A549 (cell line): ENCODE data around the gene UBE3C. TPM values are rescaled to one million over a fixed set of nuclear protein-coding genes. Genes with fewer than 3 reads are reported as not detected.

ENCODE experiments used
- ATAC-seq, 2 experiments: fragments of 200-7000 bp in 1 of 2; fragments of >200 bp in 1 of 2; cut with Nextera tagmentation in 1 of 2; cut with Tn5 transposase in 1 of 2; 3 replicates each; pipeline versions ENCODE4 v1.8.0 to v1.9.1; 2018 to 2020; ENCODE audit warnings: mild to moderate bottlenecking in 1 of 2, moderate library complexity in 1 of 2
- CTCF ChIA-PET: fragments of 300-600 bp; sonication (Branson Sonifier 250); formaldehyde crosslinking; extraction: SDS; loops from one replicate; lab custom pipeline; 2021; ENCODE audit warnings: antibody characterized with exemption, inconsistent platforms; lab: Yijun Ruan, JAX
- POLR2A ChIA-PET: fragments of 350-600 bp; formaldehyde crosslinking; extraction: SDS; loops from one replicate; lab custom pipeline; 2021; ENCODE audit warnings: antibody characterized with exemption, inconsistent platforms; lab: Yijun Ruan, JAX
- DNase-seq, 2 experiments: peaks; one replicate each; pipeline versions ENCODE4 v3.0.0 to v3.0.0-alpha.2; 2011 to 2016; ENCODE audit warnings: low read depth in 1 of 2, low spot score in 1 of 2
- FAIRE-seq: peaks from 2 replicates; lab custom pipeline; 2011; peaks lifted over from hg19 to GRCh38; lab: Jason Lieb, UNC
- H3K27ac ChIP-seq, 2 experiments: fragments of >200 bp; sonication (Bioruptor Twin); formaldehyde crosslinking; 3 replicates each; pipeline ENCODE4 v1.5.1; 2016 to 2017
- H3K4me1 ChIP-seq: fragments of >200 bp; sonication (Bioruptor Twin); formaldehyde crosslinking; 3 replicates; pipeline ENCODE4 v1.6.1; 2016
- H3K4me2 ChIP-seq: fragments of >200 bp; sonication (Bioruptor Twin); formaldehyde crosslinking; 3 replicates; pipeline ENCODE4 v1.6.1; 2016
- H3K4me3 ChIP-seq: fragments of >200 bp; sonication (Bioruptor Twin); formaldehyde crosslinking; 3 replicates; pipeline ENCODE4 v1.5.1; 2016
- H3K9me3 ChIP-seq: fragments of >200 bp; sonication (Bioruptor Twin); formaldehyde crosslinking; 3 replicates; pipeline ENCODE4 v1.6.1; 2016
- CBX8 ChIP-seq: fragments of 200-600 bp; sonication (generic); IDR thresholded peaks from 2 replicates; pipeline ENCODE4 v1.6.1; 2016
- CEBPB ChIP-seq, 2 experiments: fragments of >200 bp in 1 of 2; sonication (Bioruptor Twin) in 1 of 2; formaldehyde crosslinking in 1 of 2; IDR thresholded peaks; 2 replicates each; pipeline ENCODE4 v1.6.1; 2012 to 2016
- CHD4 ChIP-seq: fragments of 200-600 bp; sonication (generic); IDR thresholded peaks from 2 replicates; pipeline ENCODE4 v1.6.1; 2016; ENCODE audit warnings: antibody characterized with exemption, mild to moderate bottlenecking, borderline replicate concordance
- ESRRA ChIP-seq: fragments of 150-350 bp; IDR thresholded peaks from 2 replicates; pipeline ENCODE4 v1.6.1; 2014; ENCODE audit warnings: mild to moderate bottlenecking, low read length, borderline replicate concordance
- FOSL2 ChIP-seq, 2 experiments: fragments of 450-650 bp in 1 of 2; fragments of >200 bp in 1 of 2; sonication (Bioruptor Twin) in 1 of 2; formaldehyde crosslinking; IDR thresholded peaks; 2 replicates each; pipeline versions ENCODE4 v1.5.0 to v1.6.1; 2016 to 2020; ENCODE audit warnings: mild to moderate bottlenecking in 1 of 2, moderate library complexity in 1 of 2
- HOXA7 ChIP-seq: fragments of 250-450 bp; sonication (Bioruptor Pico); IDR thresholded peaks from 2 replicates; pipeline ENCODE4 v1.5.0; 2020; ENCODE audit warnings: mild to moderate bottlenecking, moderate library complexity
- JUN ChIP-seq, 2 experiments: fragments of >200 bp; sonication (Bioruptor Twin); formaldehyde crosslinking; IDR thresholded peaks; 2 replicates in 1 of 2; 3 replicates in 1 of 2; pipeline ENCODE4 v1.6.1; 2016 to 2017
- KDM5A ChIP-seq: fragments of 200-600 bp; sonication (generic); IDR thresholded peaks from 2 replicates; pipeline ENCODE4 v1.6.1; 2016; ENCODE audit warnings: antibody characterized with exemption, mild to moderate bottlenecking
- MYC ChIP-seq: IDR thresholded peaks from 2 replicates; pipeline ENCODE4 v1.6.1; 2012; ENCODE audit warnings: mild to moderate bottlenecking, inconsistent platforms, low read length, improper control_type of control experiment, borderline replicate concordance
- NPAS2 ChIP-seq: fragments of 250-450 bp; sonication (Bioruptor Pico); IDR thresholded peaks from 2 replicates; pipeline ENCODE4 v1.8.0; 2022; ENCODE audit warnings: mild to moderate bottlenecking, moderate library complexity, borderline replicate concordance
- NR3C1 ChIP-seq: fragments of >200 bp; sonication (Bioruptor Twin); formaldehyde crosslinking; IDR thresholded peaks from 3 replicates; pipeline ENCODE4 v1.6.1; 2017
- POLR2AphosphoS2 ChIP-seq: conservative IDR thresholded peaks from 2 replicates; pipeline ENCODE4 v1.6.1; 2012; ENCODE audit warnings: low read length, improper control_type of control experiment, inconsistent platforms
- RNF2 ChIP-seq: fragments of 200-600 bp; sonication (generic); IDR thresholded peaks from 2 replicates; pipeline ENCODE4 v1.6.1; 2016; ENCODE audit warnings: low read depth, mild to moderate bottlenecking, antibody characterized with exemption, moderate library complexity, borderline replicate concordance
- ZNF302 ChIP-seq: fragments of 250-450 bp; sonication (Bioruptor Pico); IDR thresholded peaks from 2 replicates; pipeline ENCODE4 v1.9.0; 2021; ENCODE audit warnings: inconsistent platforms, mild to moderate bottlenecking, moderate library complexity
- WGBS: methylation state at CpG from one replicate; pipeline ENCODE4 v1.1.6; 2017; ENCODE audit errors: missing lambda C conversion rate; 5-methylcytosine and 5-hydroxymethylcytosine counted together
- polyA plus RNA-seq, 4 experiments: library from polyadenylated mRNA; depleted of rRNA in 3 of 4; stranded (reverse); fragments of >200 nt; fragmentation: RNase III in 1 of 4; extraction: RNeasy Plus Mini Kit Qiagen cat#74134 plus additional on column Dnase treatment in 1 of 4; gene quantifications; 2 replicates in 3 of 4; 3 replicates in 1 of 4; pipeline ENCODE4 v1.2.3, GENCODE V29; 2011 to 2017
- TF ChIP-seq, protein P1 (sequence below): fragments of 250-450 bp; sonication (Bioruptor Pico); IDR thresholded peaks from 2 replicates; pipeline ENCODE4 v1.5.0; 2020; ENCODE audit warnings: low read depth, mild to moderate bottlenecking, moderate library complexity
- TF ChIP-seq, protein P2 (sequence below): fragments of >200 bp; sonication (Bioruptor Twin); formaldehyde crosslinking; IDR thresholded peaks from 3 replicates; pipeline ENCODE4 v1.5.1; 2016
- TF ChIP-seq, protein P3 (sequence below): IDR thresholded peaks from 2 replicates; pipeline ENCODE4 v1.6.1; 2012

The UBE3C gene
- polyA plus RNA-seq, 2 of the 4 experiments (the other 2 are of a cell fraction), result 52.1 to 73.2 TPM

DNA sequence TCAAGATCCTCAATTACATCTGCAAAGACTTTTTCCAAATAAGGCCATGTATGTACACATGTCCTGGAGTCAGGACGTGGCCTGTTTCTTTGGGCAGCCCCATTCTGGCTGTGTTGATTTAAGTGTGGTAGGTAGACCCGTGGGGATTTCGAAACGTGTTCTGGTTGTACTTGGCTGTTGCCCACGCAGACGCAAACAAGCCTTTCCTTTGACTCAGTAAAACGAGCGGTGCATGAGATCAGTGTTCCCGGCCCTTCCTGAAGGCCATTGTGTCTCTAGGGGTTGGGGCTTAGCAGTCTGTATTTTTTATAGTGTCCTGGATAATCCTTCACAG lies 133.2 kb downstream of the UBE3C start:
- CTCF ChIA-PET, result interaction anchor here (0.5 to 4.6 kb wide), 10 partner anchors 10 to 102 kb away, joined by 3 to 53 read pairs (median 5); partner anchors contain the start of gene DNAJB6
- Histone ChIP-seq H3K4me1 (peaks cover 20% of the 10 kb centered on the region; the same call in 2 of the 3 replicates), H3K4me2 (no peak overlapping the region), H3K9me3 (no peaks in the 10 kb centered on the region), H3K4me3 (no peak overlapping the region), H3K27ac (peak overlapping the region; percentile 42 to 59; a peak in 2 of 6 replicates)
- no peak for TF ChIP-seq CHD4
- TF ChIP-seq CEBPB (IDR thresholded peaks at IDR 0.05), result peak in 1 of 2 experiments; percentile 25; a peak in 1 of 4 replicates
- TF ChIP-seq NPAS2 (CRISPR knock-in tag), result no peak
- ATAC-seq, result peak; percentile 19 to 21; a peak in 5 of 6 replicates
- WGBS, result 46% methylated on average over 9 of the region's 9 CpGs
- POLR2A ChIA-PET, result interaction anchor here (1.2 kb wide), 1 partner anchor 28 kb away, joined by 4 read pairs; no protein-coding TSS in a partner anchor
- DNase-seq, result peak in 1 of 2 experiments; percentile 64
- FAIRE-seq, result no peak

GRCh38 chr7:157272351-157273207 lies 133.9 kb downstream of the UBE3C start:
- ATAC-seq, result peak; percentile 11 to 26; a peak in 3 of 6 replicates
- ChIA-PET CTCF (interaction anchor here (0.5 to 4.6 kb wide), 36 partner anchors 8 to 306 kb away, joined by 3 to 53 read pairs (median 7); partner anchors contain the start of gene DNAJB6), POLR2A (interaction anchor here (1.2 kb wide), 1 partner anchor 27 kb away, joined by 4 read pairs; no protein-coding TSS in a partner anchor)
- Histone ChIP-seq H3K9me3 (no peaks in the 10 kb centered on the region), H3K4me1 (peaks cover 20% of the 10 kb centered on the region; the same call in 2 of the 3 replicates), H3K27ac (peak overlapping the region; percentile 42 to 59; a peak in 3 of 6 replicates), H3K4me2 (no peak overlapping the region), H3K4me3 (no peak overlapping the region)
- DNase-seq, result no peak
- TF ChIP-seq HOXA7 (CRISPR knock-in tag) (no peak), POLR2AphosphoS2 (no peak), KDM5A (no peak), RNF2 (no peak)
- TF ChIP-seq, protein P1, sequence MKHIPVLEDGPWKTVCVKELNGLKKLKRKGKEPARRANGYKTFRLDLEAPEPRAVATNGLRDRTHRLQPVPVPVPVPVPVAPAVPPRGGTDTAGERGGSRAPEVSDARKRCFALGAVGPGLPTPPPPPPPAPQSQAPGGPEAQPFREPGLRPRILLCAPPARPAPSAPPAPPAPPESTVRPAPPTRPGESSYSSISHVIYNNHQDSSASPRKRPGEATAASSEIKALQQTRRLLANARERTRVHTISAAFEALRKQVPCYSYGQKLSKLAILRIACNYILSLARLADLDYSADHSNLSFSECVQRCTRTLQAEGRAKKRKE (CRISPR knock-in tag), result no peak
- TF ChIP-seq, protein P2, sequence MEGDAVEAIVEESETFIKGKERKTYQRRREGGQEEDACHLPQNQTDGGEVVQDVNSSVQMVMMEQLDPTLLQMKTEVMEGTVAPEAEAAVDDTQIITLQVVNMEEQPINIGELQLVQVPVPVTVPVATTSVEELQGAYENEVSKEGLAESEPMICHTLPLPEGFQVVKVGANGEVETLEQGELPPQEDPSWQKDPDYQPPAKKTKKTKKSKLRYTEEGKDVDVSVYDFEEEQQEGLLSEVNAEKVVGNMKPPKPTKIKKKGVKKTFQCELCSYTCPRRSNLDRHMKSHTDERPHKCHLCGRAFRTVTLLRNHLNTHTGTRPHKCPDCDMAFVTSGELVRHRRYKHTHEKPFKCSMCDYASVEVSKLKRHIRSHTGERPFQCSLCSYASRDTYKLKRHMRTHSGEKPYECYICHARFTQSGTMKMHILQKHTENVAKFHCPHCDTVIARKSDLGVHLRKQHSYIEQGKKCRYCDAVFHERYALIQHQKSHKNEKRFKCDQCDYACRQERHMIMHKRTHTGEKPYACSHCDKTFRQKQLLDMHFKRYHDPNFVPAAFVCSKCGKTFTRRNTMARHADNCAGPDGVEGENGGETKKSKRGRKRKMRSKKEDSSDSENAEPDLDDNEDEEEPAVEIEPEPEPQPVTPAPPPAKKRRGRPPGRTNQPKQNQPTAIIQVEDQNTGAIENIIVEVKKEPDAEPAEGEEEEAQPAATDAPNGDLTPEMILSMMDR, result no peak
- WGBS, result 92% methylated on average over 22 of the region's 24 CpGs
- no peak for FAIRE-seq

- CTCF ChIA-PET, result interaction anchor here (0.5 to 4.6 kb wide), 53 partner anchors 8 to 1461 kb away, joined by 3 to 53 read pairs (median 5); partner anchors contain the start of gene SHH
- peaks cover 20% of the 10 kb centered on the region; the same call in 2 of the 3 replicates for H3K4me1 ChIP-seq
- H3K9me3 ChIP-seq, result no peaks in the 10 kb centered on the region
- peak overlapping the region; percentile 42; the same call in 1 of the 3 replicates for H3K4me2 ChIP-seq
- POLR2A ChIA-PET, result no interaction called here
- FAIRE-seq, result no peak
- ATAC-seq, result peak; percentile 74 to 86
- H3K27ac ChIP-seq, result peak overlapping the region; percentile 59 to 62; a peak in 2 of 6 replicates
- peak; percentile 69 to 95 for DNase-seq
- WGBS, result 23% methylated on average over 16 of the region's 23 CpGs
- H3K4me3 ChIP-seq, result no peak overlapping the region
- TF ChIP-seq NR3C1 (no peak), KDM5A (no peak), CBX8 (no peak), FOSL2 (IDR thresholded peaks at IDR 0.05) (no peak), FOSL2 (CRISPR knock-in tag; IDR thresholded peaks at IDR 0.05) (no peak), ESRRA (no peak), MYC (no peak), ZNF302 (no peak), NPAS2 (CRISPR knock-in tag) (no peak), JUN (IDR thresholded peaks at IDR 0.05) (no peak; a peak in 1 of 5 replicates)
- TF ChIP-seq, protein P1 (CRISPR knock-in tag), result no peak
- TF ChIP-seq, protein P3, sequence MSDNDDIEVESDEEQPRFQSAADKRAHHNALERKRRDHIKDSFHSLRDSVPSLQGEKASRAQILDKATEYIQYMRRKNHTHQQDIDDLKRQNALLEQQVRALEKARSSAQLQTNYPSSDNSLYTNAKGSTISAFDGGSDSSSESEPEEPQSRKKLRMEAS, result peak; percentile 63
- TF ChIP-seq, protein P2, result peak; percentile 86
These were observed 134.7 kb downstream of the UBE3C start for GRCh38 chr7:157273208-157274093.
